HCT116 (cell line): ENCODE results near the gene PHLPP2. TPM values are rescaled to one million over a fixed set of nuclear protein-coding genes. Genes with fewer than 3 reads are reported as not detected.

ENCODE experiments used
- ATAC-seq: fragments of 200-7000 bp; cut with Tn5 transposase; 2 replicates; pipeline ENCODE4 v1.9.1; 2020; ENCODE audit warnings: mild to moderate bottlenecking, moderate library complexity
- BruUV-seq: library from RNA; stranded (reverse); fragments of 400-500 nt; replicated peaks from 2 replicates; lab custom pipeline; 2021; lab: Mats Ljungman, UMichigan
- CTCF ChIA-PET: fragments of 300-600 bp; sonication (Branson Sonifier 250); formaldehyde crosslinking; loops from one replicate; lab custom pipeline; 2021; ENCODE audit warnings: antibody characterized with exemption; lab: Charles Lee
- POLR2A ChIA-PET: fragments of 300-600, 350-600 bp; sonication (Branson Sonifier 250); formaldehyde crosslinking; loops from one replicate; lab custom pipeline; 2021; ENCODE audit warnings: antibody characterized with exemption; lab: Charles Lee
- RAD21 ChIA-PET, 2 experiments: fragments of 300-600 bp; sonication (Branson Sonifier 250); formaldehyde crosslinking; loops; one replicate each; lab custom pipeline; 2023; ENCODE audit warnings: low total read pairs in 2 of 2; ENCODE audit not compliant: uncharacterized antibody in 2 of 2, unreplicated experiment in 2 of 2, low non-redundant PET in 1 of 2; lab: Charles Lee
- DNase-seq: peaks from one replicate; pipeline ENCODE4 v3.0.0-alpha.2; 2010; ENCODE audit warnings: low read depth, low spot score
- H2AFZ ChIP-seq: fragments of 200-600 bp; shearing (Covaris generic), sonication (generic); 2 replicates; pipeline ENCODE4 v1.6.1; 2017; ENCODE audit warnings: low read depth, mixed run types, mixed read lengths, antibody characterized with exemption, low read length; ENCODE audit not compliant: poor library complexity, severe bottlenecking
- H3K27ac ChIP-seq: 2 replicates; pipeline ENCODE4 v1.5.1; 2012; ENCODE audit warnings: low read depth, low read length
- H3K27me3 ChIP-seq: fragments of 200-600 bp; sonication (generic); 2 replicates; pipeline ENCODE4 v1.6.1; 2016; ENCODE audit warnings: mixed run types, low read length, mixed read lengths; ENCODE audit not compliant: insufficient read depth
- H3K36me3 ChIP-seq, 2 experiments: fragments of 200-500 bp in 1 of 2; fragments of 200-600 bp in 1 of 2; sonication (Bioruptor generic) in 1 of 2; sonication (generic) in 1 of 2; 2 replicates each; pipeline versions ENCODE4 v1.5.1 to v1.6.1; 2014 to 2016; ENCODE audit warnings: low read length in 2 of 2, inconsistent platforms in 1 of 2, mixed read lengths in 1 of 2, mixed run types in 1 of 2; ENCODE audit not compliant: insufficient read depth in 2 of 2, control insufficient read depth in 1 of 2
- H3K4me1 ChIP-seq, 2 experiments: fragments of 200-600 bp in 1 of 2; sonication (generic) in 1 of 2; 2 replicates each; pipeline versions ENCODE4 v1.5.1 to v1.6.1; 2012 to 2017; ENCODE audit warnings: low read length in 2 of 2, inconsistent platforms in 1 of 2, mild to moderate bottlenecking in 1 of 2, mixed read lengths in 1 of 2, mixed run types in 1 of 2, moderate library complexity in 1 of 2; ENCODE audit not compliant: insufficient read depth in 2 of 2, control insufficient read depth in 1 of 2
- H3K4me2 ChIP-seq: fragments of 200-600 bp; sonication (generic); 2 replicates; pipeline ENCODE4 v1.6.1; 2017; ENCODE audit warnings: mixed run types, low read length, mixed read lengths
- H3K4me3 ChIP-seq, 2 experiments: fragments of 200-600 bp in 1 of 2; sonication (generic) in 1 of 2; replicated peaks in 1 of 2; 2 replicates each; pipeline ENCODE4 v1.5.1; 2011 to 2016; ENCODE audit warnings: low read length in 2 of 2, control low read depth in 1 of 2, low read depth in 1 of 2, mild to moderate bottlenecking in 1 of 2, mixed read lengths in 1 of 2, mixed run types in 1 of 2
- H3K79me2 ChIP-seq: fragments of 200-600 bp; sonication (generic); 2 replicates; pipeline ENCODE4 v1.6.1; 2017; ENCODE audit warnings: mild to moderate bottlenecking, mixed run types, low read length, moderate library complexity, mixed read lengths; ENCODE audit not compliant: insufficient read depth
- H3K9ac ChIP-seq: fragments of 200-600 bp; sonication (generic); 2 replicates; pipeline ENCODE4 v1.6.1; 2016; ENCODE audit warnings: low read length, mixed read lengths
- H3K9me2 ChIP-seq: fragments of 200-600 bp; sonication (generic), shearing (Covaris generic); 2 replicates; pipeline ENCODE4 v1.6.1; 2017; ENCODE audit warnings: mixed run types, mild to moderate bottlenecking, moderate library complexity; ENCODE audit not compliant: insufficient read depth
- H3K9me3 ChIP-seq, 2 experiments: fragments of 200-500 bp in 1 of 2; fragments of 200-600 bp in 1 of 2; sonication (Bioruptor generic) in 1 of 2; sonication (generic) in 1 of 2; 2 replicates each; pipeline ENCODE4 v1.6.1; 2014 to 2017; ENCODE audit warnings: low read length in 2 of 2, mixed read lengths in 2 of 2, inconsistent platforms in 1 of 2, low read depth in 1 of 2, mild to moderate bottlenecking in 1 of 2, mixed run types in 1 of 2, moderate library complexity in 1 of 2; ENCODE audit not compliant: control insufficient read depth in 1 of 2, insufficient read depth in 1 of 2
- H4K20me1 ChIP-seq: fragments of 200-600 bp; sonication (generic), shearing (Covaris generic); 2 replicates; pipeline ENCODE4 v1.6.1; 2017; ENCODE audit warnings: mixed run types, mild to moderate bottlenecking, moderate library complexity; ENCODE audit not compliant: insufficient read depth
- CEBPB ChIP-seq: IDR thresholded peaks from 2 replicates; pipeline ENCODE4 v1.6.1; 2012; ENCODE audit warnings: low read depth
- EZH2 ChIP-seq: fragments of 200-600 bp; sonication (generic); IDR thresholded peaks from 2 replicates; pipeline ENCODE4 v1.6.1; 2017; ENCODE audit warnings: antibody characterized with exemption, mixed run types
- FOSL1 ChIP-seq: IDR thresholded peaks from 2 replicates; pipeline ENCODE4 v1.6.1; 2012; ENCODE audit warnings: low read depth
- JUND ChIP-seq: IDR thresholded peaks from 2 replicates; pipeline ENCODE4 v1.6.1; 2012
- MAX ChIP-seq: IDR thresholded peaks from 2 replicates; pipeline ENCODE4 v1.6.1; 2012
- POLR2A ChIP-seq: IDR thresholded peaks from 2 replicates; pipeline ENCODE4 v1.7.0; 2011; ENCODE audit warnings: borderline replicate concordance; ENCODE audit not compliant: insufficient read depth, insufficient read length; ENCODE audit errors: extremely low read depth
- SIN3A ChIP-seq: IDR thresholded peaks from 2 replicates; pipeline ENCODE4 v1.6.1; 2012; ENCODE audit warnings: low read depth
- SP1 ChIP-seq: IDR thresholded peaks from 2 replicates; pipeline ENCODE4 v1.6.1; 2012; ENCODE audit warnings: low read depth
- ZBTB33 ChIP-seq: IDR thresholded peaks from 2 replicates; pipeline ENCODE4 v1.6.1; 2011; ENCODE audit warnings: mild to moderate bottlenecking, low read length, moderate library complexity; ENCODE audit not compliant: insufficient replicate concordance; ENCODE audit errors: extremely low read depth
- intact Hi-C: fragments of 100-400 bp; cut with micrococcal nuclease; formaldehyde crosslinking; loops from 2 replicates; pipeline ENCODE4 v1.10.0; 2022
- total RNA-seq: library from RNA; stranded (reverse); gene quantifications from one replicate; pipeline ENCODE4 v1.2.1, GENCODE V29; 2021; ENCODE audit not compliant: unreplicated experiment

PHLPP2 gene
- total RNA-seq, 1 experiment from 2014 or later, result 9.0 TPM

GRCh38 chr16:71703333-71703732, 21.2 kb downstream of the PHLPP2 start:
- intact Hi-C loops, result no loop called here
- BruUV-seq, result no TSS peak
- H2AFZ ChIP-seq, result no peak overlapping the region

More at GRCh38 chr16:71703333-71703732, 21.2 kb downstream of the PHLPP2 start:
- DNase-seq (no peak), ATAC-seq (no peak)
- no peaks in the 10 kb centered on the region for H3K27me3 ChIP-seq
- peaks cover 10 to 13% of the 10 kb centered on the region in 2 experiments for H3K4me1 ChIP-seq
- no peak overlapping the region for H3K27ac ChIP-seq
- H3K9ac ChIP-seq, result no peak overlapping the region
- POLR2A ChIA-PET, result no interaction called here
- RAD21 ChIA-PET, result no interaction called here
- no peak overlapping the region for H3K4me2 ChIP-seq
- H3K4me3 ChIP-seq, result no peak overlapping the region
- H3K9me3 ChIP-seq, result no peaks in the 10 kb centered on the region
- CTCF ChIA-PET, result no interaction called here
- peaks cover 6% of the 10 kb centered on the region; the same call in 1 of the 2 replicates for H3K79me2 ChIP-seq
- H3K36me3 ChIP-seq, result no peaks in the 10 kb centered on the region
- no peaks in the 10 kb centered on the region for H3K9me2 ChIP-seq
- TF ChIP-seq SIN3A (no peak), ZBTB33 (no peak), MAX (no peak), POLR2A (no peak), FOSL1 (no peak), CEBPB (no peak), JUND (no peak), EZH2 (no peak), SP1 (no peak)
- H4K20me1 ChIP-seq, result no peaks in the 10 kb centered on the region
